Epithelial cell of esophagus (primary cell): ENCODE data around the gene PRDX6.
A peak's percentile ranks its signal among the peaks of the same experiment; 100 is the strongest.
"Not testable (repeated sequence)": the region's sequence is repeated elsewhere in the genome, so short reads cannot be mapped to it uniquely, and the experiment has no call there.

ENCODE experiments used
- DNase-seq: peaks from one replicate; pipeline ENCODE4 v3.0.0; 2010; ENCODE audit warnings: low read depth
- H3K4me3 ChIP-seq: 2 replicates; pipeline ENCODE4 v1.5.1; 2011; ENCODE audit warnings: mild to moderate bottlenecking, low read length, control low read depth
- TF ChIP-seq, protein P1 (sequence below): IDR thresholded peaks from 2 replicates; pipeline ENCODE4 v1.5.1; 2011; ENCODE audit warnings: low read depth, mild to moderate bottlenecking, low read length, control low read depth, inconsistent platforms; ENCODE audit not compliant: insufficient read depth; ENCODE audit errors: missing control alignments

Gene PRDX6

DNA sequence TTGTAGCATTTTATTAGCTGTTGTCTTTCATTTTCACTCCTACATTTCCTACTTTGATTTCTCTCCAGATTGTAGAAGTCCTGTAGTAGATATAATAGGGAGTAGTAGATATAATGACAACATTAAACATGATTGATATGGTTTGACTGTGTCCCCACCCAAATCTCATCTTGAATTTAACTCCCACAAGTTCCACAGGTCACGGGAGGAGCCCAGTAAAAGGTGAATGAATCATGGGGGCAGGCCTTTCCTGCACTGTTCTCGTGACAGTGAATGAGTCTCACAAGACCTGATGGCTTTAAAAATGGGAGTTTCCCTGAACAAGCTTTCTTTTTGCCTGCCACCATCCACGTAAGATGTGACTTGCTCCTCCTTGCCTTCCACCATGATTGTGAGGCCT is 7.5 kb upstream of the PRDX6 start:
- TF ChIP-seq, protein P1, sequence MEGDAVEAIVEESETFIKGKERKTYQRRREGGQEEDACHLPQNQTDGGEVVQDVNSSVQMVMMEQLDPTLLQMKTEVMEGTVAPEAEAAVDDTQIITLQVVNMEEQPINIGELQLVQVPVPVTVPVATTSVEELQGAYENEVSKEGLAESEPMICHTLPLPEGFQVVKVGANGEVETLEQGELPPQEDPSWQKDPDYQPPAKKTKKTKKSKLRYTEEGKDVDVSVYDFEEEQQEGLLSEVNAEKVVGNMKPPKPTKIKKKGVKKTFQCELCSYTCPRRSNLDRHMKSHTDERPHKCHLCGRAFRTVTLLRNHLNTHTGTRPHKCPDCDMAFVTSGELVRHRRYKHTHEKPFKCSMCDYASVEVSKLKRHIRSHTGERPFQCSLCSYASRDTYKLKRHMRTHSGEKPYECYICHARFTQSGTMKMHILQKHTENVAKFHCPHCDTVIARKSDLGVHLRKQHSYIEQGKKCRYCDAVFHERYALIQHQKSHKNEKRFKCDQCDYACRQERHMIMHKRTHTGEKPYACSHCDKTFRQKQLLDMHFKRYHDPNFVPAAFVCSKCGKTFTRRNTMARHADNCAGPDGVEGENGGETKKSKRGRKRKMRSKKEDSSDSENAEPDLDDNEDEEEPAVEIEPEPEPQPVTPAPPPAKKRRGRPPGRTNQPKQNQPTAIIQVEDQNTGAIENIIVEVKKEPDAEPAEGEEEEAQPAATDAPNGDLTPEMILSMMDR, result no peak
- H3K4me3 ChIP-seq, result no peak overlapping the region
- peak; percentile 19 for DNase-seq

DNA sequence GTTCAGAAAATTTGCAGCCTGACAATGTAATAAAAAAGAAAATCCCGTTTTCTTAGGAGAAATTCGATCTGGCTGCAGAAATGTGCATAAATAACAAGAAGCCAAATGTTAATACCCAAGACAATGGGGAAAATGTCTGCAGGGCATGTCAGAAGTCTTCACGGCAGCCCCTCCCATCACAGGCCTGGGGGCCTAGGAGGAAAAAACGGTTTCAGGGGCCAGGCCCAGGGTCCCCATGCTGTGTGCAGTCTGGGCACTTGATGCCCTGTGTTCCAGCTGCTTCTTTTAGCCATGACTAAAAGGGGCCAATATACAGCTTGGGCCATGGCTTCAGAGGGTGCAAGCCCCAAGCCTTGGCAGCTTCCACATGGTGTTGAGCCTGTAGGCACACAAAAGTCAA is 6.5 kb upstream of the PRDX6 start:
- H3K4me3 ChIP-seq, result no peak overlapping the region
- DNase-seq, result no peak
- TF ChIP-seq, protein P1, result no peak

DNA sequence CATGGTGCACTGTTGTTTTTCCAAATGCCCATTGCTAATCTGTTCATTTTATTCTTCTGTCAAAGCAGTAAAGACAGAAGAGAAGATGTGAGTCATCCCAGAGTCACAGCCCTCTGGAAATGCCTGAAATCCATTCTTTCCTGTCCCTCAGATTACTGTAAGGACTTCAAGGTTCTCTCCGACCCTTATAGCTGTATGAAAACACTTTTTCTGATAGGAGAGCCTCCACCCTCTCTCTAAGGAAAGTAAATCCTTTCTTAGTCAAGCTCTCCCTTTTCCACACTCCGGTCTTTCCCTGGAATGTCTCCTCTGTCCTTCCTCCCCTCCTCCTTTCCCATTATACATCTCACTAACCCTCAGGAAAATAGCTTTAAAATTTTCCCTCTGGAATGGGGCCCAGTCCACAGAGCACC is 3.5 kb upstream of the PRDX6 start:
- H3K4me3 ChIP-seq, result no peak overlapping the region
- TF ChIP-seq, protein P1, result no peak
- DNase-seq, result peak; percentile 66

DNA sequence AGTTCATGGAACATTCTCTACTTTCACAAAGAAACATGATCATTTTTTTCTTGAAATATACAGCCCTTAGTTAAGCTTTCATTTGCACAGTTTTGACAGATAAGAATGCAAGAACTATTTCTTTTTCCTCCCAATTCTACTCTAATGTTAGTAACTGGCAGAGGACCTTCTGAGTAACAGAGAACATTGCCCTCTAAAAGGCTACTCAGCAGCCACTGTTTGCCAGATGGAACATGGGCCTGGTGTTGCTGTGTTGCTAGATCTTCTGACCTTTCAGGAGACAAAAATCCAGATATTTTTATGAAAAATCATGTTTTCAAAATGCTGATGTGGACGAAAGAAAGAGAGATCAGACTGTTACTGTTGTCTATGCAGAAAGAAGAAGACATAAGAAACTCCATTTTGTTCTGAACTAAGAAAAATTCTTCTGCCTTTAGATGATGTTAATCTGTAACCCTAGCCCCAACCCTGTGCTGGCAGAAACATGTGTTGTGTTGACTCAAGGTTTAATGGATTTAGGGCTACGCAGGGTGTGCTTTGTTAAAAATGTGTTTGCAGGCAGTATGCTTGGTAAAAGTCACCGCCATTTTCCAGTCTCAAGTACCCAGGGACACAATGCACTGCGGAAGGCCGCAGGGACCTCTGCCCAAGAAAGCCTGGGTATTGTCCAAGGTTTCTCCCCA is 2.9 kb upstream of the PRDX6 start:
- DNase-seq, result no peak
- TF ChIP-seq, protein P1, result no peak
- no peak overlapping the region for H3K4me3 ChIP-seq

DNA sequence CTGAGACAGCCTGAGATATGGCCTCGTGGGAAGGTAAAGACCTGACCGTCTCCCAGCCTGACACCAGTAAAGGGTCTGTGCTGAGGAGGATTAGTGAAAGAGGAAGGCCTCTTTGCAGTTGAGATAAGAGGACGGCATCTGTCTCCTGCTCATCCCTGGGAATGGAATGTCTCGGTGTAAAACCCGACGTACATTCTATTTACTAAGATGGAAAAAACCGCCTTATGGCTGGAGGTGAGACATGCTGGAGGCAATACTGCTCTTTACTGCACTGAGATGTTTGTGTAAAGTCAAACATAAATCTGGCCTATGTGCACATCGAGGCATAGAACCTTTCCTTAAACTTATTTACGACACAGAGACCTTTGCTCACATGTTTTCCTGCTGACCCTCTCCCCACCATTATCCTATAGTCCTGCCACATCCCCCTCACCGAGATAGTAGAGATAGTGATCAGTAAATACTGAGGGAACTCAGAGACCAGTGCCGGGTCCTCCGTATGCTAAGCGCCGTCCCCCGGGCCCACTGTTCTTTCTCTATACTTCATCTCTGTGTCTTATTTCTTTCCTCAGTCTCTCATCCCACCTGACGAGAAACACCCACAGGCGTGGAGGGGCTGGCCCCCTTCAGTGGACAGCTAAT is 2.2 kb upstream of the PRDX6 start:
- not testable (repeated sequence) for DNase-seq, H3K4me3 ChIP-seq

DNA sequence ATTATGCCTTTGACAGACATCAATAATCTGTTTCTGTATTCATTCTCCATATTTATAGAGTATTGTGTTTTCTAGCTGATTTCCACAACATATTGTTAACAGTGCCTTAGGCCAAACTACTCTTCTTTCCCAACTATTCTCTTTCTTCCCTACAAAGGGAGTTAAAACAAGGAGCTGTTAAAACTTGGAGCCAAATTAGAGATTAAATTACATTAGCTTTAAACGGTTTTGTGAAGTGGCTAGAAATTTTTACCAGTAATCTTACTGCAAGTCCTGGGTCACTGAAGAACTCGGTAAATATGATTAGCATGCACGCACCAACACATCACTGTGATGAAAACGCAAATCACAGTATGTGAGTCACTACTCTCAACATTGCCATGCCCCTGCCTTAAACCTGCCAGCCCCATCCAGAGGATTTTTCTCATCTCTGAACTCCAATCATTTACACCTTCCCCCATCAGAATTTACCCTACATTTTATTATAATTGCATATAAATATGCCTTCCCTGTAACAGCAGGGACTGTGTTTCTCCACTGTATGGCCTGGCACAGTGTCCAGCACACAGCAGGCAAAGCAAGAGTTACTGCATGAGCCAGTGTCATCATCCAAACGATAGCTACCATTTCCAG is 1.5 kb upstream of the PRDX6 start:
- H3K4me3 ChIP-seq, result peak overlapping the region; percentile 58
- DNase-seq, result peak; percentile 88
- TF ChIP-seq, protein P1, result no peak

DNA sequence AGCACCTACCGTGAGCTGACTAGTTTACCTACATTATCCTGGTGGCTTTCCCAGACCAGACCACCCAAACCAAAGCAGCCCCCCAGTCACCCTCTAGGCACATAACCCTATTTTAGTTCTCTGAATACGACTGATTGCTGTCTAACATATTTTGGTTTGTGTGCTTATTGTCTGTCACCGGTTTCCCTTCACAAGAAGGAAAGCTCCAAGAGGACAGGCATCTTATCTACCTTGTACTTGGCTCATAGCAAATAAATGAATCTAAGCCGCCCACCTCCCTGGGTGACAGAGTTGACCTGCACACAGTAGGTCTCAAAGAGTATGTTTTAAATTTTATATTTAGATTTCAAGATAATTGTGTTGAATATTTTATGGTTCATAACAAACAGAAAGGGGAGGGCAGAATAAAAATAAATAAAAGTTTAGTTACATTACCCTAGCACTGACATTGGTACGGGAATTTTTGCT is 904 bp upstream of the PRDX6 start:
- peak overlapping the region; percentile 58 for H3K4me3 ChIP-seq
- no peak for DNase-seq
- TF ChIP-seq, protein P1, result no peak
